ENCODE results near the gene SFSWAP.

GRCh38 chr12:131701705-131702572 is 9.0 kb upstream of the SFSWAP start:
- TF ChIP-seq, protein P1, sequence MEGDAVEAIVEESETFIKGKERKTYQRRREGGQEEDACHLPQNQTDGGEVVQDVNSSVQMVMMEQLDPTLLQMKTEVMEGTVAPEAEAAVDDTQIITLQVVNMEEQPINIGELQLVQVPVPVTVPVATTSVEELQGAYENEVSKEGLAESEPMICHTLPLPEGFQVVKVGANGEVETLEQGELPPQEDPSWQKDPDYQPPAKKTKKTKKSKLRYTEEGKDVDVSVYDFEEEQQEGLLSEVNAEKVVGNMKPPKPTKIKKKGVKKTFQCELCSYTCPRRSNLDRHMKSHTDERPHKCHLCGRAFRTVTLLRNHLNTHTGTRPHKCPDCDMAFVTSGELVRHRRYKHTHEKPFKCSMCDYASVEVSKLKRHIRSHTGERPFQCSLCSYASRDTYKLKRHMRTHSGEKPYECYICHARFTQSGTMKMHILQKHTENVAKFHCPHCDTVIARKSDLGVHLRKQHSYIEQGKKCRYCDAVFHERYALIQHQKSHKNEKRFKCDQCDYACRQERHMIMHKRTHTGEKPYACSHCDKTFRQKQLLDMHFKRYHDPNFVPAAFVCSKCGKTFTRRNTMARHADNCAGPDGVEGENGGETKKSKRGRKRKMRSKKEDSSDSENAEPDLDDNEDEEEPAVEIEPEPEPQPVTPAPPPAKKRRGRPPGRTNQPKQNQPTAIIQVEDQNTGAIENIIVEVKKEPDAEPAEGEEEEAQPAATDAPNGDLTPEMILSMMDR (IDR thresholded peaks at IDR 0.05), result no peak
- TF ChIP-seq POLR2A (IDR thresholded peaks at IDR 0.05), result no peak
